Activated T-cell treated with anti-CD3 and anti-CD28 coated beads, Interleukin-2, amount 50 U/mL, for 1 hour (primary cell): ENCODE results near the gene EFNA3.

ENCODE experiments used
- DNase-seq: peaks from one replicate; pipeline ENCODE4 v3.0.0-alpha.2; 2020

The EFNA3 gene

GRCh38 chr1:155049651-155050559 lies 28.7 kb upstream of the EFNA3 start:
- DNase-seq = no peak

DNA sequence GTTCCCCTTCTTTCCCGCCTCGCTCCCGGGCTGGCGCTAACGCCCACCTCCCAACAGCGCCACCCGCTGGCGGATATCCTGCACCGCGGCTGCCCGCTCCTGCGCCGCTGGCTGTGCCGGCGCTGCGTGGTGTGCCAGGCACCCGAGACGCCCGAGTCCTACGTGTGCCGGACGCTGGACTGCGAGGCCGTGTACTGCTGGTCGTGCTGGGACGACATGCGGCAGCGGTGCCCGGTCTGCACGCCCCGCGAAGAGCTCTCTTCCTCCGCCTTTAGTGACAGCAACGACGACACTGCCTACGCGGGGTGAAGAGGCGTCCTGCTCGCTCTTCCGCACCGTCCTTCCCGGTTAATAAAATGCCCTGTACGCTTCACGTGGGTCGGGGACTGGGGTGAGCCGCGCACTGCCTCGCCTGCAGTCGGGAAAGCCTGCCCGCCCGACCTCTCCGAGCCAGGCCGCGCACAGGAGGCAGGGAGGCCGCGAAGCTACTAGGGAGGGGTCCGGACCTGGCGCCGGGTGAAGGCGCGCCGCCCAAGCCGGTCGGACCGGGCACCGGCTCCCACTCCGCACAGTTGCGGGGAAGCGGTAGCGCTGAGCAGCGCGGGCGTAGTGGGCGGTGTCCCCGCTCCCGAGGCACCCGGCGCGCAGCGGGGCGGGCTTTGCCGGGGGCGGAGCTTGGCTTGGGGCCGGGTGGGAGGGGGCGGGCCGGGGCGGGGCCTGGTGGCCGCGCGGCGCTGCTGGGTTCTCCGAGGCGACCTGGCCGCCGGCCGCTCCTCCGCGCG lies 27.9 kb upstream of the EFNA3 start, which contains the start of gene ADAM15:
Gene ADAM15, plus strand, starts transcription at position 757 of the 782 bp plus-strand sequence. CDS start 71 bp downstream, outside the sequence.
- DNase-seq = peak; percentile 86

DNA sequence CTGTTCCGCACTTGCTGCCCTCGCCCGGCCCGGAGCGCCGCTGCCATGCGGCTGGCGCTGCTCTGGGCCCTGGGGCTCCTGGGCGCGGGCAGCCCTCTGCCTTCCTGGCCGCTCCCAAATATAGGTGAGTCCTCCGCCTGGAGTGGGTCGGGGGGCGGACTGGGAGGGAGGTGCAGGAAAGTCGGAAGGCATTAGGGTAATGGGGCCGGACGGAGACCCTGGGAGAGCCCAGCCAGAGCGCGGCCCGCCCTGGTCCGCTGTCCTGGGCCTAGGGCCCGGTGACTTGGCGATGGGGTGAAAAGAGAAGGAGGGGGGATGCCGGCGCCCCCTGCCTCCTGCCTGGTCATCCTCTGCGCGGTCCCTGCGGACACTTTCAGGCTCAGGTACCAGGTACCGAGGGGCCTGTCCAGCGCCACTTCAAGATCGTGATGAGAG lies 27.3 kb upstream of the EFNA3 start:
- peak; percentile 56 for DNase-seq

DNA sequence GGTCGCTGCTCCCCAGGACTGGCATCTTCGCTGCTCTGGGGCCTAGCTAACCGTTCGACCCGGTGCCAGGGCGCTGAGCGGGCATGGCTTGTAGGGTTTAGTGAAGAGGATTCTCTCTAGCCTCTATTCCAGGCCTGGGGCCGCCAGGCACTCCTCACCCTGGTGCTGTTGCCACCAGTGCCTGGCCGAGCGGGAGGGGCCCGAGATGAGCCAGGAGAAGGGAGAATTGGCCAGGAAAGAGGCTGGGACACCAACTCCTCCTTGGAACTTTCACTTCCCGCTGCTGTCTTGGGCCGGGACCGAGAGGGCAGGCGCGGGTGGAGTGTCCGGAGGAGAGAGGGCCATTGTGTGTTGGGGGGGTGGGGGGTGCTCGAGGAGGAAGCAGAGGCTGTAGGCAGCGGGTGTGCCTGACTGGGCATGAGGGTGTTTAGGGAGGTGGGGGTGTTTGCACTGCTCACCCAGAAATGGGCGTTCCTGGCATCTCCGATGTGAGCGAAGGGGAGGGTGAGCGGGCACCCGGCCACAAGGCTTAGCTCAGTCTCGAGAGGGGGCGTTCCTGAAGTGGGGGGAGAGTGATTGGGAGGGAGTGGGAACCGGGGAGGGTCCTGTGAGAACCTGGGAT lies 26.7 kb upstream of the EFNA3 start:
- peak; percentile 50 for DNase-seq

DNA sequence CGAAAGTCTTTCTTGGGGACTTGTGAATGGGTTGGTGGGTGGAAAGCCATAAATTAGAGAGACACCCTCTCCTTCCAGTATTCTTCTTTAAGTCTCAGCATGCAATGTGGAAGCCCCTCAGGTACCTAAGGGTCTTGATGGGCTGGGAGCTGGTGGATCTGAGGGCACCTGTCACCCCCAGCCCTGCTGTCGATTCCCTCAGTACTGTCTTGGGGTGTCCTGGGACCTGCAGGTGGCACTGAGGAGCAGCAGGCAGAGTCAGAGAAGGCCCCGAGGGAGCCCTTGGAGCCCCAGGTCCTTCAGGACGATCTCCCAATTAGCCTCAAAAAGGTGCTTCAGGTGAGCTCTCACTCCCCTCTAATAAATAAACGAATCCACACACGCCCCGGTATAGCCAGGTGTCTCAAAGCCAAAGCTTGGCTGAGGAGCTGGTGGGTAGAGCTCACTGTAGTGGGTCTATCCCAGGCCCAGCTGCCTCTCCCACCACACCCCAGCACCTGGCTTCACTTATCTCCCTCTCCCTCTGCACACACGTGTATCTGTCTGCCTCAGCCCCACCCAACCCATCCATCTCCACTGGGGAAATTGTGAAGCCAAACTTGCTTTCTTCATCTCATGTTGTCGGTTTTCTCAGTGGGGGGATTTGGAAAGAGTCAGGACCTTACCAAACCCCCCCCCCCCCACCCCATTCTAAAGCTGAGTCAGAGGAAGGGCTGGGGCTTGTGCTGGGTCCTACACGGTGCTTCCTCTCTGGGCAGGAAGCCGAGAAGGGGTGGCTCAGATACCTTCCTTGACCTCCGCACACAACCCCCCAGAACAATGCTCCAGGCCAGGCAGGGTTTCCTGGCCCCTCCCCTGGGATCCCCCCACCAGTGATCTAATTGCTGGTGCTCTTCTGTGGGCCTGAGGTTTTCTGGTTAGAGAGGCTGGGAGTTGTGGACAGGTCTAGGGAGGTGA lies 25.9 kb upstream of the EFNA3 start:
- peak; percentile 49 for DNase-seq

GRCh38 chr1:155053531-155054105 lies 25.0 kb upstream of the EFNA3 start:
- DNase-seq = no peak

GRCh38 chr1:155057104-155057503 lies 21.5 kb upstream of the EFNA3 start:
- DNase-seq = no peak

DNA sequence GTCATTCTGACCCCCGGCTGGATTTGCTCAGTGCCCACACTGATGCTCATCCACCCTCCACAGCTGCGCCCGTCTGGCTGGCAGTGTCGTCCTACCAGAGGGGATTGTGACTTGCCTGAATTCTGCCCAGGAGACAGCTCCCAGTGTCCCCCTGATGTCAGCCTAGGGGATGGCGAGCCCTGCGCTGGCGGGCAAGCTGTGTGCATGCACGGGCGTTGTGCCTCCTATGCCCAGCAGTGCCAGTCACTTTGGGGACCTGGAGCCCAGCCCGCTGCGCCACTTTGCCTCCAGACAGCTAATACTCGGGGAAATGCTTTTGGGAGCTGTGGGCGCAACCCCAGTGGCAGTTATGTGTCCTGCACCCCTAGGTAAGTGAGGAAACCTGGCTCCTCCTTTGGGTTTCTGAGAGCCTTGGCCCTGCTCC lies 20.8 kb upstream of the EFNA3 start:
- DNase-seq = no peak

- DNase-seq = no peak
Observed at GRCh38 chr1:155060736-155061135, 17.9 kb upstream of the EFNA3 start.

DNA sequence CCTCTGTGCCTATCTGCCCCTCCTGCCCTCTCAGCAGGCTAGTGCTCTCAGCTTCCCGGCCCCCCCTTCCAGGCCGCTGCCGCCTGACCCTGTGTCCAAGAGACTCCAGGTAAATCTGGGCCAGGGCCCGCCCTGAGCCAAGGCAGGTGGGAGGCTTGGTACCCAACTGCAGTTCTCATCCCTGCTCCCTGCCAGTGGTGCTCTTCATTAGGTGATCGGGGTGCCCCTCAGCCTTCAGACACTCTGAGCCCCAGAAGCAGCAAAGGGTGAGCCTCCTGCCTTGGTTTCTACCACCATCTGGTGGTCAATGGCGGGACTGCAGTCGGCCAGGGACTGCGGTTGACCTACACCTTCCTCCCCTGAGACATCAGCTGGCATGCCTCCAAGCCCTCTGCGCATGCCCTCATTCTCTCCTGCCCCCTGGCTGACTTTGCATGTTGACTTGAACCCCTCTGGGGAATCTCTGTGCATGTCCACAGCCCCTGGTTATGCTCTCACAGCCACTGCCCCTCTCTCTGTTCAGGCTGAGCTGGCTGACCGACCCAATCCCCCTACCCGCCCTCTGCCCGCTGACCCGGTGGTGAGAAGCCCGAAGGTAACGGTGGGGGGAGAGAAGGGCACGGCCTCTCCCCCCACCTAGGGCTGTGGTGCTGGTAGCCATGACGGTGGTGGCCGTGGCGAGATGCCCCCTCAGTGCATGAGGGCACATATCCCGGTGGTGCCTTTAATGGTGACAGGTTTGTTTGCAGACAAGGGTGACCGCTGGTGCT lies 17.1 kb upstream of the EFNA3 start:
- DNase-seq = peak; percentile 98

DNA sequence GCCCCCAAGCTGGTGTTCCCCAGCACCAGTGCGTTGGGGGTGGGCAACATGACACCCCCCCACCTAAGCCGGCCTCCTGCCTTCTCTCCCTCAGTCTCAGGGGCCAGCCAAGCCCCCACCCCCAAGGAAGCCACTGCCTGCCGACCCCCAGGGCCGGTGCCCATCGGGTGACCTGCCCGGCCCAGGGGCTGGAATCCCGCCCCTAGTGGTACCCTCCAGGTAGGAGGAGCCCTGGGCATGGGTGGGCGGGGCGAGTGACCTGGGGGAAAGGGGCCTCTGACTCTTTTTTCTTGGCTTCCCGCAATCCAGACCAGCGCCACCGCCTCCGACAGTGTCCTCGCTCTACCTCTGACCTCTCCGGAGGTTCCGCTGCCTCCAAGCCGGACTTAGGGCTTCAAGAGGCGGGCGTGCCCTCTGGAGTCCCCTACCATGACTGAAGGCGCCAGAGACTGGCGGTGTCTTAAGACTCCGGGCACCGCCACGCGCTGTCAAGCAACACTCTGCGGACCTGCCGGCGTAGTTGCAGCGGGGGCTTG lies 16.4 kb upstream of the EFNA3 start:
- no peak for DNase-seq

- DNase-seq = peak; percentile 84
Observed at GRCh38 chr1:155062702-155063411, 15.8 kb upstream of the EFNA3 start.

GRCh38 chr1:155063550-155064110 lies 15.0 kb upstream of the EFNA3 start, which contains the start of gene EFNA4:
EFNA4 (plus strand) TSS chr1:155063740; CDS start chr1:155063824, 84 bp downstream.
- peak; percentile 80 for DNase-seq

DNA sequence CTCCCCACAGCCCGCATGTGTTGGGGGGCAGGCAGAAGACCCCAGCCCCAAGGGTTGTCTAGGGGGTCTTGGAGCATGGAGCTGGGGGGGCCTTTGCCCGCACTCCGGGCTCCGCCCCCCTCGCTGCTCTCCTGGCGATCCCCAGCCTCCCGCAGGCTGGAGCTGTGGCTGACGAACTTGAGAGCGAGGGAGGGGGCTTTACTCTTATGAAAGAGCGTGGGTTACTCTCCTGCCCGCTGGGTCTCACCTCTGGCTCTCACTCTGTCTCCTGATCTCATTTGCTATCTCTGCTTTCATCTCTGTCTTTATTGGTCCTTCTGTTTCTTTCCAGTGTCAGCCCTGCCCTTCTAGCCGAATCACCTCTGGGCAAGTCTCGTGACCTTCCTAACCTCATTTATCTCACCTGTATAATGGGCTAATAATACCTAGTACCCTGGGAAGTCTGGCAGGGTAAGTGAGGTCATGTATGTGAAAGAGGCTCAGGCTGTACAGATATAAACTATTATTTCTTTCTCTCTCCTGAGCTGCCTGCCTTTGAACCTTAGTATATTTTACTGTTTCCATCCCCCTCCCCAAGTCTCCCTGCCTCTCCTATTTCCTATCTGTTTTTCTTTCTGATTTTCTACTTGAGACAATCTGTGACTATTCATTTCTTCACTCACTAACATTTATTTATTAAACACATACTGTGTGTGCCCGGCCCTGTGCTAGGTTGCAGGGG lies 14.4 kb upstream of the EFNA3 start:
- DNase-seq = no peak

- DNase-seq = no peak
Observed at GRCh38 chr1:155064832-155065429, 13.7 kb upstream of the EFNA3 start.

- no peak for DNase-seq
Observed at GRCh38 chr1:155066777-155067176, 11.9 kb upstream of the EFNA3 start.

GRCh38 chr1:155068599-155068998 lies 10.0 kb upstream of the EFNA3 start:
- DNase-seq = no peak

- no peak for DNase-seq
Observed at GRCh38 chr1:155069551-155070157, 9.0 kb upstream of the EFNA3 start.
